HG03565 (cell line): ENCODE measurements around the gene PTPRG.

Experiments used
- ATAC-seq: cut with Tn5 transposase; IDR thresholded peaks from one replicate; pipeline ENCODE4 v1.9.1; 2021; ENCODE audit warnings: mild to moderate bottlenecking, moderate library complexity; ENCODE audit not compliant: unreplicated experiment

The PTPRG gene

DNA sequence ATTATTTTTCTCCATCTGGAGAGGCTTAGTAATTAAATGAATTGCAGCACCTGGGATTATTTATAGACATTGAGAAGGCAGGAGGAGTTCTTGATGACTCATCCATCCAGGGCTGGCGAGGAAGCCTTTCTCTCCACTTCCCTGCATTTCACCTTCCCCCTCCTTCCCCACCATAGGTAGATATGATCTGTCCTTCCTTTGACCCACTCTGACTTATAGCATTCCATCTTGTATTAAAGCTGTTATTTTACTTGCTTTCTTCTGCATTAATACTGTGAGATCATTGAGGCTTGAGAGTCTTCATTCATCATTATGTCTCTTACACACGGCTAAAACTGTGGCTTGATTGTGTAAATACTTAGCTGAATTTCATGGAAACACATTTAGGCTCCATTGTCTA is 523.2 kb downstream of the PTPRG start:
- no peak for ATAC-seq

DNA sequence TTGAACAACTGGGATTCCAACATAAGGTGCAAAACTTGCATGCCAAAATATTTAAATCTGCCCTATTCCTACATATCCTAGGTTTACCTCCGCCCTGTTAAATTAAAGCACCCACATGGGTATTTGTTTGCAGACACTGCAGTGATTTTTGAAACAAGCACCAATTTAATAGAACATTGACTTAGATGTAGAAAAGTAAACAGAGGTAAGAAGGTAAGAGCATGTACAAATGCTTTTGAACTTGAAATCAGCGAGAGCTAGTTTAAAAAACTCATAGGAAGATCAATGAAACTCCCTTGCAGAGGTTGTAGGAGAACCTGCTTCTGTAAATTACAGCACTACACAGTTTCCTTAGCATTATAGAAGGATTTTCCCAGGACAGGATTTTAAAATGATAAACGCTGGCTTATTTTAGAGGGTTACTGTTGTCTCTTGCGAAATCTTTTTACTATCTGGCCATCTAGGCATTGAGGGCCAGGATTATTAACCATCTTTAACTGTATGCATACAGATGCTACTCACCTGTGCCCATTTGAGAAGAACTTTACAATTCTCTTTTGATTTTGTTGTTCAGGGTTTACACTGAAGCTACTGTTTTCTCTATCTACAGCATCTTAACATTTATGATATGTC is 527.2 kb downstream of the PTPRG start:
- ATAC-seq, result no peak

DNA sequence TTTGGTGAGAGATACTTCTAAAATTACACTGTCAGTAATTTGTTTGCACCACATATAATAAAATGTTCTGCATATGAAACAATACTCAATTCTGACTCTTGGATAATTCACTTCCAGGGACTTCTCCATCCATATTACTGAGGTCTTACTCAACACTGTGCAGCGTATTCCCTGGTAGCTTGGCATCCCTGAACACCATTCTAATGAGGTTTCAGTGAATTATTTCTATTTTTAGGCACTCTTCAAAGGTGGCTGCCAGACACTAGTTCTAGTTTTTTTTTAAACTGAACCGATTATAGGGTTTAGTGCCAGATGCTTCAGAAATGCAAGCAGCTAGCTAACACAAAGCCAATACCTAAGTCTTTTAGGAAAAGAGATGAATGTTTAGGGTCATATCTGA is 528.7 kb downstream of the PTPRG start:
- ATAC-seq, result no peak

GRCh38 chr3:62090519-62090918 is 529.1 kb downstream of the PTPRG start:
- no peak for ATAC-seq

- no peak for ATAC-seq
Measured at GRCh38 chr3:62093025-62093424, 531.7 kb downstream of the PTPRG start.

GRCh38 chr3:62094461-62094860 is 533.1 kb downstream of the PTPRG start:
- no peak for ATAC-seq

DNA sequence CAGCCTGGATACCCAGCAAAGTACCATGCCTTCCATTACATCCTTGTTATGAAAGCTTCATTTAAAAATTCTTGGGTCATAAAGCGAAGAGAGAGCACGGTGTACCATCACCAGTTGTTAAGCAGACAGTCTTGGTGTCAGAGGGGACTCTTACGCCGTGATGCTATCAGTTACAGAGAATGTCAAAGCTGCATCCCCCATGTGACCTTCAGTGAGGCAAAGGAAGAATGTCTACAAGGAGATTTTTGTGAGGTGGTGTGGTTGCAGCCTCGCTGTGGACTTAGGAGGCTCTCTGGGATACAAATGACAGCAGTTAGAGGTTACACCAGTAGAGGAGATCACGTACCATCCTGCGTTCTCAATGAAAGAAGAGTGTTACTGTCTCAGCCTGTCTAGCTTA is 533.7 kb downstream of the PTPRG start:
- no peak for ATAC-seq

DNA sequence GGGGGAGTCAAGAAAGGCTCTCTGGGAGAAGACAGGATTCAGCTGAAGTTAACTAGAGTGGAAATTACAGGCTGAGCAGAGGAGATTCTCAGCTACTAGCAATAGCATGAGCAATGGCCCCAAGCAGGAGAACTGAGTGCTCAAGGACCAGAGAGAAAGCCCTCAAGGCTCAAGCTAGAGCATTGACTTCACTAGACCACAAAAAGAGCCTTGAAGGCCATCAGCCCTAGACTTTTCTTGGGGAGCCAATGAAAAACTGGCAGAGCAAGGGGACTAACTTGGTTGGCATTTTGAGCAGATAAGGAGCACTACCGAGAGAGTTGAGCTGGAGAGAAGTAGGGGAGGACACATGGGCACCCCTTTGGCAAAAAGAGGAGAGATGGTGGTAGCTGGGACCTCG is 534.4 kb downstream of the PTPRG start:
- ATAC-seq, result no peak

- no peak for ATAC-seq
Measured at GRCh38 chr3:62096521-62096920, 535.1 kb downstream of the PTPRG start.

GRCh38 chr3:62097121-62097520 is 535.8 kb downstream of the PTPRG start:
- ATAC-seq, result no peak

GRCh38 chr3:62098646-62099365 is 537.4 kb downstream of the PTPRG start:
- no peak for ATAC-seq

DNA sequence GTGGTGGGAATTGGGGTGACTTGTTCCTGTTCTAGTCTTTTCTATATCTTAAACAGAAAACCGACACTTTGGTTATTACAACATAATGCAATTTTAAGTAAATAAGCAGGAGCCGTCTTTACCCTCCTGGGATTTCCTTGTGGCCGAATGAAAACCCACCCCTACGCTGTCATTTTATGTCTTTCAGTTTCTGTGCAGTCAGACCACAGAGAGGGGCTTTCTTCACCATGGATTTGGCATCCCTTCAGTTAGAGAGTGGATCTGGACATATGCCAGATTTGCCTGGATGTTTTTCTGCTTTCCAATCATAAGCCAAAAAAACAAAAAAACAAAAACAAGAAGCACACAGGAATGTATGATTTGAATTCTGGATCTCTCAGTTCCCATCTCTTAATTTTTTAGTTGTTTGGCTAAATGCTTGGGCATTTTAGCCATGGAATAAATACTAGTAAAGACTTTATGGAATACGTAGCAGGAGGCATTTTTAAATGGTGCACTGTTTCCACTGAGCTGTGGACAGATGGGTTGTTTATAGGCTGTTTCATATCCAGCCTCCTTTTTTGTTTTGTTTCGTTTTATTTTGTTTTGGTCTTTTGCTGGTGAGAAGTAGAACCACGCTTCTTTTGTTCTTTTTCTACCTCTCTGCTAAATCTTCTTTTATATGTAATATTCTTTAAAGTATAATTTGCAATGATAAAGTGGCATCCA is 539.1 kb downstream of the PTPRG start:
- no peak for ATAC-seq

DNA sequence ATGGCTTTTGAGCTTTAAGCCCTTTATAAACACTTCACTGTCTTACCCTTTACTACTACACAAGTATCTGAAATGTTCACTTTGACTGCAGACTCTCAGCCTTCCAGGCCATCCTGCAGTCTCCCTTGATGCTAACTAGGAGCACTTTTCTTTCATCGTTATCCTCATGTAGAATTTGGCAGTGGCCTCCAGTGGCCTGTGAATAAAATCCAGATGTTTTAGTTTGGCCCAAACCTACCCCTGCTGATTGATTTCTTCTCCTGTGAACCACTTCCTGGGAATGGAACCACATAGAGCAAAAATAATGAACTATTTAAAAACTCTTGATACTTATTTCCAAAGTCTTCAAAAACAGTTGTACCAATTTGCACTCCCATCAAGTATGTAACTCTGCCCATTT is 540.1 kb downstream of the PTPRG start:
- no peak for ATAC-seq

- no peak for ATAC-seq
Measured at GRCh38 chr3:62103531-62103930, 542.2 kb downstream of the PTPRG start.

DNA sequence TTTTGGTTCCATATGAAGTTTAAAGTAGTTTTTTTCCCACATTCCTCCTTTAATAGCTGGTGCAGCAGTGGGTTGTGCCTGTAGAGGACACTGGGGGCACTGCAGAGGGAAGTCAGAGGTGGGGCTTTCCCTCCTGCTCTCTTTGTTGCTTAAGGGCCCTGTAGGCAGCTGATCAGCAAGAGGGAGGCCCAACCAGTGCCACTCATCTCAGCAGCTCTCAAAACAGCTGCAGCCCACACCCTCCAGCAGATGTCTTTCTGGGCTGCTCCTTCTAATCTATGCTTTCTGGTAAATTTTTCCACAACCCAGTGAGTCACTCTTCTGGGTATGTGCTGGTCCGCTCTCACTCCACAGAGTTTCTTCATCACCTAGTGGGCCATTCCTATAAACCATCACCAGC is 548.2 kb downstream of the PTPRG start:
- no peak for ATAC-seq

GRCh38 chr3:62110443-62111225 is 549.3 kb downstream of the PTPRG start:
- ATAC-seq, result no peak

GRCh38 chr3:62113092-62113491 is 551.7 kb downstream of the PTPRG start:
- ATAC-seq, result no peak

GRCh38 chr3:62114763-62115162 is 553.4 kb downstream of the PTPRG start:
- no peak for ATAC-seq

GRCh38 chr3:62117903-62118548 is 556.7 kb downstream of the PTPRG start:
- no peak for ATAC-seq

- no peak for ATAC-seq
Measured at GRCh38 chr3:62119139-62119538, 557.8 kb downstream of the PTPRG start.

DNA sequence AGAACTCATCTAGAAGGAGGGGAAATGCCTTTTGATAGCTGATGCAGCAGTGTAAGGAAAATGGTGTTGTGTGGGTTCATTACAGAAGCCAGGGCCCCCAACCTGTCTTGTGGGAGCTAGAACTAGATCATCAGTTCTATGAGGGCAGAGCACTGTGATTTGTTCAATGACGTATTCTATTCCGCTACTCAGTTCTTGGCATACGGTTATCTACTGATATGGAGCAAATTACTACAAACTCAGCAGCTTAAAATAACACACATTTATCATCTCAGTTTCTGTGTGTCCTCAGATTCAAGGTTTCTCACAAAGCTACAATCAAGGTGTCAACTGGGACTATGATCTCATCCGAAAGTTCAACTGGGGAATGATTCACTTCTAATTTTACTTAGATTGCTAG is 561.4 kb downstream of the PTPRG start:
- ATAC-seq, result no peak
